HCT116 (cell line): ENCODE measurements around the gene PREX1. TPM values are rescaled to one million over a fixed set of nuclear protein-coding genes. Genes with fewer than 3 reads are reported as not detected.
"Not testable (repeated sequence)": the region's sequence is repeated elsewhere in the genome, so short reads cannot be mapped to it uniquely, and the experiment has no call there.

ENCODE experiments used
- ATAC-seq: fragments of 200-7000 bp; cut with Tn5 transposase; 2 replicates; pipeline ENCODE4 v1.9.1; 2020; ENCODE audit warnings: mild to moderate bottlenecking, moderate library complexity
- BruUV-seq: library from RNA; stranded (reverse); fragments of 400-500 nt; replicated peaks from 2 replicates; lab custom pipeline; 2021; lab: Mats Ljungman, UMichigan
- CTCF ChIA-PET: fragments of 300-600 bp; sonication (Branson Sonifier 250); formaldehyde crosslinking; loops from one replicate; lab custom pipeline; 2021; ENCODE audit warnings: antibody characterized with exemption; lab: Charles Lee
- POLR2A ChIA-PET: fragments of 300-600, 350-600 bp; sonication (Branson Sonifier 250); formaldehyde crosslinking; loops from one replicate; lab custom pipeline; 2021; ENCODE audit warnings: antibody characterized with exemption; lab: Charles Lee
- RAD21 ChIA-PET, 2 experiments: fragments of 300-600 bp; sonication (Branson Sonifier 250); formaldehyde crosslinking; loops; one replicate each; lab custom pipeline; 2023; ENCODE audit warnings: low total read pairs in 2 of 2; ENCODE audit not compliant: uncharacterized antibody in 2 of 2, unreplicated experiment in 2 of 2, low non-redundant PET in 1 of 2; lab: Charles Lee
- DNase-seq: peaks from one replicate; pipeline ENCODE4 v3.0.0-alpha.2; 2010; ENCODE audit warnings: low read depth, low spot score
- H2AFZ ChIP-seq: fragments of 200-600 bp; shearing (Covaris generic), sonication (generic); 2 replicates; pipeline ENCODE4 v1.6.1; 2017; ENCODE audit warnings: low read depth, mixed run types, mixed read lengths, antibody characterized with exemption, low read length; ENCODE audit not compliant: poor library complexity, severe bottlenecking
- H3K27ac ChIP-seq: 2 replicates; pipeline ENCODE4 v1.5.1; 2012; ENCODE audit warnings: low read depth, low read length
- H3K27me3 ChIP-seq: fragments of 200-600 bp; sonication (generic); 2 replicates; pipeline ENCODE4 v1.6.1; 2016; ENCODE audit warnings: mixed run types, low read length, mixed read lengths; ENCODE audit not compliant: insufficient read depth
- H3K36me3 ChIP-seq, 2 experiments: fragments of 200-500 bp in 1 of 2; fragments of 200-600 bp in 1 of 2; sonication (Bioruptor generic) in 1 of 2; sonication (generic) in 1 of 2; 2 replicates each; pipeline versions ENCODE4 v1.5.1 to v1.6.1; 2014 to 2016; ENCODE audit warnings: low read length in 2 of 2, inconsistent platforms in 1 of 2, mixed read lengths in 1 of 2, mixed run types in 1 of 2; ENCODE audit not compliant: insufficient read depth in 2 of 2, control insufficient read depth in 1 of 2
- H3K4me1 ChIP-seq, 2 experiments: fragments of 200-600 bp in 1 of 2; sonication (generic) in 1 of 2; 2 replicates each; pipeline versions ENCODE4 v1.5.1 to v1.6.1; 2012 to 2017; ENCODE audit warnings: low read length in 2 of 2, inconsistent platforms in 1 of 2, mild to moderate bottlenecking in 1 of 2, mixed read lengths in 1 of 2, mixed run types in 1 of 2, moderate library complexity in 1 of 2; ENCODE audit not compliant: insufficient read depth in 2 of 2, control insufficient read depth in 1 of 2
- H3K4me2 ChIP-seq: fragments of 200-600 bp; sonication (generic); 2 replicates; pipeline ENCODE4 v1.6.1; 2017; ENCODE audit warnings: mixed run types, low read length, mixed read lengths
- H3K4me3 ChIP-seq, 2 experiments: fragments of 200-600 bp in 1 of 2; sonication (generic) in 1 of 2; replicated peaks in 1 of 2; 2 replicates each; pipeline ENCODE4 v1.5.1; 2011 to 2016; ENCODE audit warnings: low read length in 2 of 2, control low read depth in 1 of 2, low read depth in 1 of 2, mild to moderate bottlenecking in 1 of 2, mixed read lengths in 1 of 2, mixed run types in 1 of 2
- H3K79me2 ChIP-seq: fragments of 200-600 bp; sonication (generic); 2 replicates; pipeline ENCODE4 v1.6.1; 2017; ENCODE audit warnings: mild to moderate bottlenecking, mixed run types, low read length, moderate library complexity, mixed read lengths; ENCODE audit not compliant: insufficient read depth
- H3K9ac ChIP-seq: fragments of 200-600 bp; sonication (generic); 2 replicates; pipeline ENCODE4 v1.6.1; 2016; ENCODE audit warnings: low read length, mixed read lengths
- H3K9me2 ChIP-seq: fragments of 200-600 bp; sonication (generic), shearing (Covaris generic); 2 replicates; pipeline ENCODE4 v1.6.1; 2017; ENCODE audit warnings: mixed run types, mild to moderate bottlenecking, moderate library complexity; ENCODE audit not compliant: insufficient read depth
- H3K9me3 ChIP-seq, 2 experiments: fragments of 200-500 bp in 1 of 2; fragments of 200-600 bp in 1 of 2; sonication (Bioruptor generic) in 1 of 2; sonication (generic) in 1 of 2; 2 replicates each; pipeline ENCODE4 v1.6.1; 2014 to 2017; ENCODE audit warnings: low read length in 2 of 2, mixed read lengths in 2 of 2, inconsistent platforms in 1 of 2, low read depth in 1 of 2, mild to moderate bottlenecking in 1 of 2, mixed run types in 1 of 2, moderate library complexity in 1 of 2; ENCODE audit not compliant: control insufficient read depth in 1 of 2, insufficient read depth in 1 of 2
- H4K20me1 ChIP-seq: fragments of 200-600 bp; sonication (generic), shearing (Covaris generic); 2 replicates; pipeline ENCODE4 v1.6.1; 2017; ENCODE audit warnings: mixed run types, mild to moderate bottlenecking, moderate library complexity; ENCODE audit not compliant: insufficient read depth
- CEBPB ChIP-seq: IDR thresholded peaks from 2 replicates; pipeline ENCODE4 v1.6.1; 2012; ENCODE audit warnings: low read depth
- EGR1 ChIP-seq: IDR thresholded peaks from 2 replicates; pipeline ENCODE4 v1.6.1; 2012; ENCODE audit warnings: low read depth
- EZH2phosphoT487 ChIP-seq: fragments of 200-600 bp; IDR thresholded peaks from 2 replicates; pipeline ENCODE4 v1.6.1; 2018; ENCODE audit warnings: antibody characterized with exemption, borderline replicate concordance
- ZNF274 ChIP-seq: fragments of 200-500 bp; sonication (Bioruptor generic); IDR thresholded peaks from 2 replicates; pipeline ENCODE4 v1.6.1; 2014; ENCODE audit warnings: mild to moderate bottlenecking, low read depth, low read length, inconsistent platforms
- intact Hi-C: fragments of 100-400 bp; cut with micrococcal nuclease; formaldehyde crosslinking; loops from 2 replicates; pipeline ENCODE4 v1.10.0; 2022
- total RNA-seq: library from RNA; stranded (reverse); gene quantifications from one replicate; pipeline ENCODE4 v1.2.1, GENCODE V29; 2021; ENCODE audit not compliant: unreplicated experiment

The PREX1 gene
- total RNA-seq, 1 experiment from 2014 or later: 6.1 TPM

DNA sequence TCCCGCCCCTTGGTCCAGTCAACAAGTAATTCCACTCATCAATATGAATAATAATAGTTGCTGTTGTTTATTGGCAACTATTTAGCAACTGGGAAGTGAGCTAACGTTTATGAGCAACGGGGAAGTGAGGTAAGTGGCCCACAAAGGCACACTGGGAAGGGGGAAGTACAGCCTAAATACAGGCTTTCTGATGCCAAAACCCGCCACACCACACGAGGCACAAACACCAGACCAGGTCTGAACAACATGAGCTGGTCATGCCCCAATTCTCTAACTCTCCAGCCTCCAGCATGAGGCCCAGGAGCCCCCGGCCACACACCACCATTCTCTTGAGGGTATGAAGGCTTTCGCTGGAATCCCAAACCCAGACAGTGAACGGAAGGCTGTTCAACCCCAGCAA, 50.8 kb downstream of the PREX1 start:
- ChIA-PET POLR2A (no interaction called here), RAD21 (no interaction called here), CTCF (no interaction called here)
- Histone ChIP-seq H3K27ac (no peak overlapping the region), H2AFZ (no peak overlapping the region), H3K4me3 (no peak overlapping the region), H3K4me2 (no peak overlapping the region), H4K20me1 (no peaks in the 10 kb centered on the region), H3K4me1 (no peaks in the 10 kb centered on the region), H3K36me3 (no peaks in the 10 kb centered on the region), H3K9ac (no peak overlapping the region), H3K9me2 (no peaks in the 10 kb centered on the region), H3K27me3 (no peaks in the 10 kb centered on the region), H3K79me2 (no peaks in the 10 kb centered on the region), H3K9me3 (no peaks in the 10 kb centered on the region)
- DNase-seq (no peak), ATAC-seq (no peak)
- intact Hi-C loops: no loop called here
- TF ChIP-seq CEBPB: no peak
- TF ChIP-seq EZH2phosphoT487: no peak
- no TSS peak for BruUV-seq

DNA sequence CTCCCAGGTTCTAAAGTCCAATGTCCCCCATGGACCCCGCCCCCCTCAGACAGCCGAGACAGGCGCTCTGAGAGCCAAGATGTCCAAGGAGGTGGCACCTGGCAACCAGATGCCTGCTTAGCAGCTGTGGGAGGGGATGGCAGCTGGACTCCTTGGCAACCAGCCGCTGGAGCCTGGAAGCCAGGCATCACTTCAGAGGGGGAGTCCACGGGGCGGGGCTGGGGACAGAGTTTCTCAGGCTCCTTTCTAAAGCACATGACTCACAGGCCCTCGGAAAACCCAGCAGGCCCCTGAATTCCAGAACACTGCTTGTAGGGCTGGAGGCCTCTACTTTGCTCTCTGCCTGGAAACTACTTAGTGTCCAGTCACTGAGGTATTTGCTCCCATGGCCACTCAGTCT, 51.5 kb downstream of the PREX1 start:
- intact Hi-C loops: no loop called here
- no peak for ATAC-seq
- no peaks in the 10 kb centered on the region for H4K20me1 ChIP-seq
- TF ChIP-seq EGR1 (no peak), ZNF274 (no peak)
- TF ChIP-seq, all 23 proteins: peak for 0
- H3K36me3 ChIP-seq: no peaks in the 10 kb centered on the region
- no TSS peak for BruUV-seq
- H3K9me2 ChIP-seq: no peaks in the 10 kb centered on the region
- no peak for DNase-seq
- POLR2A ChIA-PET: no interaction called here
- H3K27ac ChIP-seq: no peak overlapping the region
- H3K27me3 ChIP-seq: no peaks in the 10 kb centered on the region
- no peak overlapping the region for H3K4me2 ChIP-seq
- no peaks in the 10 kb centered on the region for H3K9me3 ChIP-seq
- H3K4me1 ChIP-seq: no peaks in the 10 kb centered on the region
- RAD21 ChIA-PET: no interaction called here
- H3K79me2 ChIP-seq: no peaks in the 10 kb centered on the region
- CTCF ChIA-PET: no interaction called here
- no peak overlapping the region for H3K4me3 ChIP-seq
- H2AFZ ChIP-seq: no peak overlapping the region
- H3K9ac ChIP-seq: no peak overlapping the region

DNA sequence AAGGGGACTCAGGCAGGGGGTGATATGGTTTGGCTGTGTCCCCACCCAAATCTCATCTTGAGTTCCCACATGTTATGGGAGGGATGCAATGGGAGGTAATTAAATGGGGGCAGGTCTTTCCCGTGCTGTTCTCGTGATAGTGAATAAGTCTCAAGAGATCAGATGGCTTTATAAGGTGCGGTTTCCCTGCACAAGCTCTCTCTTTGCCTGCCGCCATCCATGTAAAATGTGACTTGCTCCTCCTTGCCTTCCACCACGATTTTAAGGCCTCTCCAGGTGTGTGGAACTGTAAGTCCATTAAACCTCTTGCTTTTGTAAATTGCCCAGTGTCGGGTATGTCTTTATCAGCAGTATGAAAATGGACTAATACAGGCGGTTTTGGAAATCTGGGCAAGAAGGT, 52.3 kb downstream of the PREX1 start:
- ATAC-seq, H2AFZ ChIP-seq, DNase-seq, H3K79me2 ChIP-seq, BruUV-seq, H3K27me3 ChIP-seq, CTCF ChIA-PET, H3K36me3 ChIP-seq, intact Hi-C loops, H3K4me2 ChIP-seq, H3K27ac ChIP-seq, H3K9me3 ChIP-seq, H3K9ac ChIP-seq, POLR2A ChIA-PET, RAD21 ChIA-PET, H4K20me1 ChIP-seq, H3K4me1 ChIP-seq, H3K4me3 ChIP-seq, H3K9me2 ChIP-seq: not testable (repeated sequence)
